GM19452 (cell line): ENCODE results near the gene FAM229B.

Experiments used
- ATAC-seq: cut with Tn5 transposase; IDR thresholded peaks from one replicate; pipeline ENCODE4 v1.9.1; 2021; ENCODE audit not compliant: unreplicated experiment

Gene FAM229B

GRCh38 chr6:112139052-112139451, 51.7 kb downstream of the FAM229B start:
- no peak for ATAC-seq

GRCh38 chr6:112141707-112142106, 54.3 kb downstream of the FAM229B start:
- no peak for ATAC-seq

- ATAC-seq, result no peak
Measured at GRCh38 chr6:112144145-112144926, 56.9 kb downstream of the FAM229B start.

- no peak for ATAC-seq
Measured at GRCh38 chr6:112145080-112145573, 57.7 kb downstream of the FAM229B start.

- no peak for ATAC-seq
Measured at GRCh38 chr6:112148103-112148502, 60.7 kb downstream of the FAM229B start.

- no peak for ATAC-seq
Measured at GRCh38 chr6:112149236-112149635, 61.8 kb downstream of the FAM229B start.

GRCh38 chr6:112149719-112150263, 62.4 kb downstream of the FAM229B start:
- no peak for ATAC-seq

GRCh38 chr6:112150363-112150762, 63.0 kb downstream of the FAM229B start:
- ATAC-seq, result no peak
